Neuronal stem cell (in vitro differentiated cells): ENCODE results near the gene SLC30A9.

Source experiments
- DNase-seq: peaks from one replicate; pipeline ENCODE4 v3.0.0-alpha.2; 2013; ENCODE audit warnings: low spot score
- H2AFZ ChIP-seq: one replicate; pipeline ENCODE4 v1.6.1; 2013; ENCODE audit warnings: mild to moderate bottlenecking, low read length, inconsistent platforms
- H2AK5ac ChIP-seq: 2 replicates; pipeline ENCODE4 v1.6.1; 2013; ENCODE audit warnings: low read depth, mild to moderate bottlenecking, inconsistent platforms, low read length, moderate library complexity, mixed read lengths
- H2BK120ac ChIP-seq: 2 replicates; pipeline ENCODE4 v1.6.1; 2013; ENCODE audit warnings: low read depth, mild to moderate bottlenecking, inconsistent platforms, low read length, moderate library complexity, mixed read lengths
- H2BK12ac ChIP-seq: one replicate; pipeline ENCODE4 v1.6.1; 2013; ENCODE audit warnings: low read length, inconsistent platforms
- H2BK15ac ChIP-seq: 2 replicates; pipeline ENCODE4 v1.6.1; 2013; ENCODE audit warnings: mild to moderate bottlenecking, low read length, inconsistent platforms, mixed read lengths
- H2BK5ac ChIP-seq: one replicate; pipeline ENCODE4 v1.6.1; 2013; ENCODE audit warnings: inconsistent platforms, mild to moderate bottlenecking, low read length, moderate library complexity
- H3K14ac ChIP-seq: one replicate; pipeline ENCODE4 v1.6.1; 2013; ENCODE audit warnings: low read length, inconsistent platforms
- H3K18ac ChIP-seq: 2 replicates; pipeline ENCODE4 v1.6.1; 2013; ENCODE audit warnings: low read length, inconsistent platforms
- H3K23ac ChIP-seq: 2 replicates; pipeline ENCODE4 v1.6.1; 2013; ENCODE audit warnings: low read depth, mild to moderate bottlenecking, mixed read lengths, low read length, inconsistent platforms; ENCODE audit not compliant: poor library complexity
- H3K27ac ChIP-seq: replicated peaks from 3 replicates; pipeline ENCODE4 v1.5.1; 2013; ENCODE audit warnings: low read length, inconsistent platforms
- H3K27me3 ChIP-seq, 3 experiments: 2 replicates each; pipeline ENCODE4 v1.6.1; 2013; ENCODE audit warnings: low read length in 3 of 3, mild to moderate bottlenecking in 2 of 3, inconsistent platforms in 1 of 3, low read depth in 1 of 3, mixed read lengths in 1 of 3, moderate library complexity in 1 of 3; ENCODE audit not compliant: control insufficient read depth in 3 of 3, insufficient read depth in 3 of 3
- H3K36me3 ChIP-seq, 2 donors: replicated peaks in 1 of 2; 2 replicates each; pipeline ENCODE4 v1.6.1; 2013; ENCODE audit warnings: low read length in 2 of 2; ENCODE audit not compliant: control insufficient read depth in 2 of 2, insufficient read depth in 2 of 2
- H3K4ac ChIP-seq: 2 replicates; pipeline ENCODE4 v1.6.1; 2013; ENCODE audit warnings: inconsistent platforms, mild to moderate bottlenecking, low read length, moderate library complexity
- H3K4me1 ChIP-seq, 2 donors: 1 replicate in 1 of 2; 2 replicates in 1 of 2; pipeline ENCODE4 v1.6.1; 2013; ENCODE audit warnings: low read length in 2 of 2, low read depth in 1 of 2; ENCODE audit not compliant: control insufficient read depth in 2 of 2, insufficient read depth in 1 of 2
- H3K4me2 ChIP-seq: one replicate; pipeline ENCODE4 v1.6.1; 2013; ENCODE audit warnings: mild to moderate bottlenecking, low read length, inconsistent platforms; ENCODE audit not compliant: insufficient read depth, poor library complexity, severe bottlenecking
- H3K4me3 ChIP-seq, 2 donors: 2 replicates each; pipeline ENCODE4 v1.5.1; 2013; ENCODE audit warnings: low read length in 2 of 2, mild to moderate bottlenecking in 2 of 2, inconsistent platforms in 1 of 2, moderate library complexity in 1 of 2
- H3K79me1 ChIP-seq: one replicate; pipeline ENCODE4 v1.6.1; 2013; ENCODE audit warnings: low read depth, mild to moderate bottlenecking, inconsistent platforms, low read length, moderate library complexity
- H3K9ac ChIP-seq: one replicate; pipeline ENCODE4 v1.6.1; 2013; ENCODE audit warnings: mild to moderate bottlenecking, low read depth, low read length, inconsistent platforms; ENCODE audit not compliant: poor library complexity
- H3K9me3 ChIP-seq, 2 donors: replicated peaks in 1 of 2; 2 replicates each; pipeline versions ENCODE3 to v1.6.1; 2013; ENCODE audit warnings: low read length in 2 of 2, mild to moderate bottlenecking in 2 of 2, inconsistent platforms in 1 of 2, low read depth in 1 of 2, mixed read lengths in 1 of 2, moderate library complexity in 1 of 2; ENCODE audit not compliant: control insufficient read depth in 2 of 2, insufficient read depth in 1 of 2
- H4K8ac ChIP-seq: one replicate; pipeline ENCODE4 v1.6.1; 2013; ENCODE audit warnings: low read depth, mild to moderate bottlenecking, inconsistent platforms, low read length, moderate library complexity
- H4K91ac ChIP-seq: one replicate; pipeline ENCODE4 v1.6.1; 2013; ENCODE audit warnings: low read length, low read depth, mild to moderate bottlenecking, inconsistent platforms; ENCODE audit not compliant: poor library complexity
- WGBS, 2 donors: extraction: QIAGEN DNeasy Blood & Tissue Kit; methylation state at CpG; one replicate each; pipeline ENCODE4 v1.1.7; 2013; ENCODE audit warnings: missing lambda C conversion rate in 2 of 2, mixed read lengths in 1 of 2; ENCODE audit not compliant: insufficient read length in 2 of 2, insufficient replicate concordance in 1 of 2; ENCODE audit errors: extremely low coverage in 2 of 2; 5-methylcytosine and 5-hydroxymethylcytosine counted together

SLC30A9 gene

GRCh38 chr4:42123071-42123644 lies 132.8 kb downstream of the SLC30A9 start:
- no peak overlapping the region for H4K91ac ChIP-seq
- no CpG with 5 or more reads among the region's 2 CpGs for WGBS, 2 donors

GRCh38 chr4:42132099-42132498 lies 141.8 kb downstream of the SLC30A9 start:
- Histone ChIP-seq H2BK5ac (no peak overlapping the region), H3K36me3 (no peaks in the 10 kb centered on the region), H4K91ac (no peak overlapping the region), H3K23ac (no peak overlapping the region), H2BK120ac (no peak overlapping the region), H3K4me3 (no peak overlapping the region), H3K27ac (no peak overlapping the region), H3K4me2 (no peak overlapping the region), H3K9me3 (no peaks in the 10 kb centered on the region), H3K27me3 (peaks cover 0 to 8% (median 0%) of the 10 kb centered on the region in 3 experiments), H2BK12ac (no peak overlapping the region), H3K79me1 (no peaks in the 10 kb centered on the region), H4K8ac (no peak overlapping the region), H2AFZ (no peak overlapping the region), H3K9ac (no peak overlapping the region), H2BK15ac (no peak overlapping the region), H3K4me1 (no peaks in the 10 kb centered on the region), H2AK5ac (no peak overlapping the region), H3K18ac (no peak overlapping the region), H3K4ac (no peak overlapping the region), H3K14ac (no peak overlapping the region)
- no peak for DNase-seq
- no CpG with 5 or more reads among the region's 7 CpGs for WGBS, 2 donors

More at GRCh38 chr4:42123071-42123644, 132.8 kb downstream of the SLC30A9 start:
- H3K27ac ChIP-seq = no peak overlapping the region
- no peak overlapping the region for H3K4ac ChIP-seq
- peaks cover 0 to 3% of the 10 kb centered on the region in 2 donors for H3K4me1 ChIP-seq
- no peaks in the 10 kb centered on the region for H3K9me3 ChIP-seq
- DNase-seq = no peak
- H3K14ac ChIP-seq = no peak overlapping the region
- peaks cover 0 to 8% (median 0%) of the 10 kb centered on the region in 3 experiments for H3K27me3 ChIP-seq
- no peak overlapping the region for H3K9ac ChIP-seq
- no peak overlapping the region for H2BK12ac ChIP-seq
- H2AFZ ChIP-seq = no peak overlapping the region
- no peak overlapping the region for H3K4me3 ChIP-seq
- H3K18ac ChIP-seq = no peak overlapping the region
- no peak overlapping the region for H4K8ac ChIP-seq
- H3K4me2 ChIP-seq = no peak overlapping the region
- H3K23ac ChIP-seq = no peak overlapping the region
- H2BK15ac ChIP-seq = no peak overlapping the region
- H2BK5ac ChIP-seq = no peak overlapping the region
- no peaks in the 10 kb centered on the region for H3K79me1 ChIP-seq
- H2BK120ac ChIP-seq = no peak overlapping the region
- H2AK5ac ChIP-seq = no peak overlapping the region
- no peaks in the 10 kb centered on the region for H3K36me3 ChIP-seq

- Histone ChIP-seq H3K4me1 (no peaks in the 10 kb centered on the region), H3K23ac (no peak overlapping the region), H2AK5ac (no peak overlapping the region), H3K4me3 (no peak overlapping the region), H2BK5ac (no peak overlapping the region), H2BK120ac (no peak overlapping the region), H3K4ac (no peak overlapping the region), H2BK15ac (no peak overlapping the region), H4K91ac (no peak overlapping the region), H3K9ac (no peak overlapping the region), H2BK12ac (no peak overlapping the region), H3K27me3 (peaks cover 0 to 8% (median 0%) of the 10 kb centered on the region in 3 experiments), H3K27ac (no peak overlapping the region), H3K9me3 (no peaks in the 10 kb centered on the region), H4K8ac (no peak overlapping the region), H3K4me2 (no peak overlapping the region), H3K36me3 (no peaks in the 10 kb centered on the region), H3K79me1 (no peaks in the 10 kb centered on the region), H3K14ac (no peak overlapping the region), H2AFZ (no peak overlapping the region), H3K18ac (no peak overlapping the region)
- DNase-seq = no peak
- WGBS, 2 donors = no CpG with 5 or more reads among the region's 1 CpG
These were observed 142.7 kb downstream of the SLC30A9 start for GRCh38 chr4:42133006-42133405.

- no peak for DNase-seq
- no peaks in the 10 kb centered on the region for H3K4me1 ChIP-seq
These were observed 146.0 kb downstream of the SLC30A9 start for GRCh38 chr4:42136371-42136770.

More at GRCh38 chr4:42136371-42136770, 146.0 kb downstream of the SLC30A9 start:
- Histone ChIP-seq H3K14ac (no peak overlapping the region), H2AFZ (no peak overlapping the region), H2BK5ac (no peak overlapping the region), H3K27ac (no peak overlapping the region), H3K4ac (no peak overlapping the region), H4K91ac (no peak overlapping the region), H3K4me2 (no peak overlapping the region), H3K23ac (no peak overlapping the region), H2BK12ac (no peak overlapping the region), H2AK5ac (no peak overlapping the region), H2BK15ac (no peak overlapping the region), H3K9ac (no peak overlapping the region), H3K9me3 (no peaks in the 10 kb centered on the region), H3K18ac (no peak overlapping the region), H3K36me3 (no peaks in the 10 kb centered on the region), H3K4me3 (no peak overlapping the region), H3K79me1 (no peaks in the 10 kb centered on the region), H4K8ac (no peak overlapping the region), H3K27me3 (peaks cover 0 to 12% (median 0%) of the 10 kb centered on the region in 3 experiments), H2BK120ac (no peak overlapping the region)
- WGBS, 2 donors = no CpG with 5 or more reads among the region's 3 CpGs
